ENCODE data around the gene PGAM2. TPM values are rescaled to one million over a fixed set of nuclear protein-coding genes. Genes with fewer than 3 reads are reported as not detected.

The PGAM2 gene
- total RNA-seq, 1 experiment from 2014 or later: 9.7 TPM

GRCh38 chr7:44078521-44078920 lies 13.2 kb upstream of the PGAM2 start:
- Histone ChIP-seq H3K9me3 (ENCODE audit: insufficient read depth, low read depth) (no peaks in the 10 kb centered on the region), H3K4me1 (replicated peaks; ENCODE audit: insufficient read depth) (peaks cover 35% of the 10 kb centered on the region), H3K9me2 (ENCODE audit: insufficient read depth) (no peaks in the 10 kb centered on the region), H3K4me2 (no peak overlapping the region), H4K20me1 (ENCODE audit: insufficient read depth) (no peaks in the 10 kb centered on the region), H3K36me3 (ENCODE audit: low read depth) (peaks cover 36% of the 10 kb centered on the region), H3F3A (ENCODE audit: insufficient read depth, low read depth) (peaks cover 32% of the 10 kb centered on the region), H3K27me3 (ENCODE audit: insufficient read depth, low read depth) (no peaks in the 10 kb centered on the region), H3K79me2 (ENCODE audit: low read depth) (peaks cover 19% of the 10 kb centered on the region), H2AFZ (no peak overlapping the region), H3K27ac (no peak overlapping the region), H3K4me3 (no peak overlapping the region)
- DNase-seq: no peak
- intact Hi-C loops (cut with micrococcal nuclease; ENCODE audit: unreplicated experiment): no loop called here
- TF ChIP-seq EZH2 (IDR thresholded peaks at IDR 0.05; ENCODE audit: low read depth): no peak
- ChIA-PET POLR2A (ENCODE audit: unreplicated experiment) (no interaction called here), CTCF (no interaction called here)
- no TSS peak for BruUV-seq (replicated peaks)

GRCh38 chr7:44077681-44078091 lies 12.3 kb upstream of the PGAM2 start:
- BruUV-seq (replicated peaks): no TSS peak
- H3F3A ChIP-seq (ENCODE audit: insufficient read depth, low read depth): peaks cover 40% of the 10 kb centered on the region
- H3K4me1 ChIP-seq (replicated peaks; ENCODE audit: insufficient read depth): peaks cover 39% of the 10 kb centered on the region
- H3K36me3 ChIP-seq (ENCODE audit: low read depth): peaks cover 39% of the 10 kb centered on the region
- no peak overlapping the region for H3K27ac ChIP-seq
- ChIA-PET CTCF (no interaction called here), POLR2A (ENCODE audit: unreplicated experiment) (no interaction called here)
- peaks cover 19% of the 10 kb centered on the region for H3K79me2 ChIP-seq (ENCODE audit: low read depth)
- no peaks in the 10 kb centered on the region for H3K27me3 ChIP-seq (ENCODE audit: insufficient read depth, low read depth)
- no peak overlapping the region for H3K4me3 ChIP-seq
- H4K20me1 ChIP-seq (ENCODE audit: insufficient read depth): no peaks in the 10 kb centered on the region
- intact Hi-C loops (cut with micrococcal nuclease; ENCODE audit: unreplicated experiment): no loop called here
- no peak overlapping the region for H2AFZ ChIP-seq
- H3K4me2 ChIP-seq: no peak overlapping the region
- H3K9me2 ChIP-seq (ENCODE audit: insufficient read depth): no peaks in the 10 kb centered on the region
- TF ChIP-seq CTCF (conservative IDR thresholded peaks at IDR 0.05) (no peak), EZH2 (IDR thresholded peaks at IDR 0.05; ENCODE audit: low read depth) (no peak)
- DNase-seq: no peak
- H3K9me3 ChIP-seq (ENCODE audit: insufficient read depth, low read depth): no peaks in the 10 kb centered on the region

- no peaks in the 10 kb centered on the region for H4K20me1 ChIP-seq (ENCODE audit: insufficient read depth)
- DNase-seq: no peak
- POLR2A ChIA-PET (ENCODE audit: unreplicated experiment): no interaction called here
- no TSS peak for BruUV-seq (replicated peaks)
- no peak overlapping the region for H2AFZ ChIP-seq
- no peak overlapping the region for H3K4me2 ChIP-seq
- no peaks in the 10 kb centered on the region for H3K9me3 ChIP-seq (ENCODE audit: insufficient read depth, low read depth)
- H3K27ac ChIP-seq: no peak overlapping the region
- H3F3A ChIP-seq (ENCODE audit: insufficient read depth, low read depth): peaks cover 44% of the 10 kb centered on the region
- H3K4me3 ChIP-seq: no peak overlapping the region
- intact Hi-C loops (cut with micrococcal nuclease; ENCODE audit: unreplicated experiment): no loop called here
- peaks cover 44% of the 10 kb centered on the region for H3K4me1 ChIP-seq (replicated peaks; ENCODE audit: insufficient read depth)
- peaks cover 19% of the 10 kb centered on the region for H3K79me2 ChIP-seq (ENCODE audit: low read depth)
- TF ChIP-seq EZH2 (IDR thresholded peaks at IDR 0.05; ENCODE audit: low read depth) (no peak), CTCF (conservative IDR thresholded peaks at IDR 0.05) (no peak)
- H3K27me3 ChIP-seq (ENCODE audit: insufficient read depth, low read depth): no peaks in the 10 kb centered on the region
- H3K9me2 ChIP-seq (ENCODE audit: insufficient read depth): no peaks in the 10 kb centered on the region
- peaks cover 39% of the 10 kb centered on the region for H3K36me3 ChIP-seq (ENCODE audit: low read depth)
- CTCF ChIA-PET: no interaction called here
These were observed 11.7 kb upstream of the PGAM2 start for GRCh38 chr7:44077061-44077460.
